KMS-11 (cell line): ENCODE measurements around the gene LRP6.

Source experiments
- H2AFZ ChIP-seq: fragments of 200-600 bp; sonication (generic); 2 replicates; pipeline ENCODE4 v1.6.1; 2016; ENCODE audit warnings: antibody characterized with exemption, mixed run types, low read depth
- H3K27ac ChIP-seq: fragments of 200-600 bp; sonication (generic); 2 replicates; pipeline ENCODE4 v1.6.1; 2016; ENCODE audit warnings: mild to moderate bottlenecking, mixed run types
- H3K27me3 ChIP-seq: fragments of 200-600 bp; sonication (generic); 2 replicates; pipeline ENCODE4 v1.6.1; 2017; ENCODE audit warnings: mild to moderate bottlenecking, low read depth, mixed run types, moderate library complexity; ENCODE audit not compliant: insufficient read depth
- H3K36me3 ChIP-seq: fragments of 200-600 bp; sonication (generic); 2 replicates; pipeline ENCODE4 v1.6.1; 2017; ENCODE audit warnings: mild to moderate bottlenecking, mixed run types; ENCODE audit not compliant: insufficient read depth
- H3K4me1 ChIP-seq: fragments of 200-600 bp; sonication (generic); 2 replicates; pipeline ENCODE4 v1.6.1; 2016; ENCODE audit warnings: mild to moderate bottlenecking, low read depth, mixed run types; ENCODE audit not compliant: poor library complexity, severe bottlenecking
- H3K4me2 ChIP-seq: fragments of 200-600 bp; sonication (generic); 2 replicates; pipeline ENCODE4 v1.7.0; 2016; ENCODE audit warnings: mild to moderate bottlenecking, mixed run types
- H3K4me3 ChIP-seq: fragments of 200-600 bp; sonication (generic); IDR thresholded peaks from 2 replicates; pipeline ENCODE4 v1.6.1; 2017; ENCODE audit warnings: low read depth, low read length, mixed read lengths; ENCODE audit not compliant: insufficient read depth
- H3K79me2 ChIP-seq: fragments of 200-600 bp; sonication (generic); 2 replicates; pipeline ENCODE4 v1.6.1; 2016; ENCODE audit warnings: low read depth, mixed run types; ENCODE audit not compliant: insufficient read depth
- H3K9ac ChIP-seq: fragments of 200-600 bp; sonication (generic); 2 replicates; pipeline ENCODE4 v1.6.1; 2016; ENCODE audit warnings: mild to moderate bottlenecking, mixed run types
- H4K20me1 ChIP-seq: fragments of 200-600 bp; sonication (generic); 2 replicates; pipeline ENCODE4 v1.6.1; 2016; ENCODE audit warnings: mild to moderate bottlenecking, mixed run types; ENCODE audit not compliant: insufficient read depth
- TF ChIP-seq, protein P1 (sequence below): fragments of 200-600 bp; sonication (generic); conservative IDR thresholded peaks from 2 replicates; pipeline ENCODE4 v1.6.1; 2017; ENCODE audit warnings: low read depth, mild to moderate bottlenecking, antibody characterized with exemption, low read length, moderate library complexity, mixed read lengths

Gene LRP6

DNA sequence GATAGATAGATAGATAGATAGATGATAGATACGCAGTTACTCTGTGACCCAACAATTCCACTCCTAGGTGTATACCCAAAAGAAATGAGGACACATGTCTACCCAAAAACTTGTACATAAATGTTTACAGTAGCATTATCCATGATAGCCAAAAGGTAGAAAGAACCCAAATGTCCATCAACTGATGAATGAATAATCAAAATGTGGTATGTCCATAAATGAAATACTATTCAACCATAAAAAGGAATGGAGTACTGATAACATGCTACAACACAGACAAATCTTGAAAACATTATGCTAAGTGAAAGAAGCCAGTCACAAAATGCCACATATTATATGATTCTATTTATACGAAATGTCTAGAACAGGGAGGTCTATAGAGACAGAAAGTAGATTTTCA lies 36.1 kb upstream of the LRP6 start:
- TF ChIP-seq, protein P1, sequence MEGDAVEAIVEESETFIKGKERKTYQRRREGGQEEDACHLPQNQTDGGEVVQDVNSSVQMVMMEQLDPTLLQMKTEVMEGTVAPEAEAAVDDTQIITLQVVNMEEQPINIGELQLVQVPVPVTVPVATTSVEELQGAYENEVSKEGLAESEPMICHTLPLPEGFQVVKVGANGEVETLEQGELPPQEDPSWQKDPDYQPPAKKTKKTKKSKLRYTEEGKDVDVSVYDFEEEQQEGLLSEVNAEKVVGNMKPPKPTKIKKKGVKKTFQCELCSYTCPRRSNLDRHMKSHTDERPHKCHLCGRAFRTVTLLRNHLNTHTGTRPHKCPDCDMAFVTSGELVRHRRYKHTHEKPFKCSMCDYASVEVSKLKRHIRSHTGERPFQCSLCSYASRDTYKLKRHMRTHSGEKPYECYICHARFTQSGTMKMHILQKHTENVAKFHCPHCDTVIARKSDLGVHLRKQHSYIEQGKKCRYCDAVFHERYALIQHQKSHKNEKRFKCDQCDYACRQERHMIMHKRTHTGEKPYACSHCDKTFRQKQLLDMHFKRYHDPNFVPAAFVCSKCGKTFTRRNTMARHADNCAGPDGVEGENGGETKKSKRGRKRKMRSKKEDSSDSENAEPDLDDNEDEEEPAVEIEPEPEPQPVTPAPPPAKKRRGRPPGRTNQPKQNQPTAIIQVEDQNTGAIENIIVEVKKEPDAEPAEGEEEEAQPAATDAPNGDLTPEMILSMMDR: no peak
- Histone ChIP-seq H3K4me1 (no peaks in the 10 kb centered on the region), H3K9ac (no peak overlapping the region), H3K79me2 (no peaks in the 10 kb centered on the region), H3K36me3 (no peaks in the 10 kb centered on the region), H3K27ac (no peak overlapping the region), H3K27me3 (no peaks in the 10 kb centered on the region), H3K4me2 (no peak overlapping the region), H3K4me3 (no peak overlapping the region), H2AFZ (no peak overlapping the region), H4K20me1 (no peaks in the 10 kb centered on the region)

DNA sequence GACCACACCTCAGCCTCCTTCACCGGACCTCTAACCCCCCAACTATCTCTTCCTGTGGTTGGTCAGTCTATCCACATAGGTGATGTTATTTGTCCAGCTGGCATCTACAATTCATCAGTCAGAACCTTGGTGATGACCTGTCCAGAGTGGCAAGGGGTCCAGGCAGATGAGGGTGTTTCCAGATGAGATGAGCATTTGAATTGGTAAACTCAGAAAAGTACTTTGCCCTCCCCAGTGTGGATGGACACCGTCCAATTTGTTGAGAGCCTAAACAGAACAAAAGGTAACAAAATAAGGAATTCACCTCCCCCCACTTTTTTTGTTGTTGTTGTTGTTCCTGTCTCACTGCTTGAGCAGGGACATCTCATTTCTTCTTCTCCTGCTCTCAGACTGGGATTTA lies 34.3 kb upstream of the LRP6 start:
- no peak overlapping the region for H2AFZ ChIP-seq
- TF ChIP-seq, protein P1: no peak
- no peaks in the 10 kb centered on the region for H3K36me3 ChIP-seq
- H3K27me3 ChIP-seq: no peaks in the 10 kb centered on the region
- no peak overlapping the region for H3K4me3 ChIP-seq
- no peak overlapping the region for H3K27ac ChIP-seq
- no peaks in the 10 kb centered on the region for H4K20me1 ChIP-seq
- no peak overlapping the region for H3K4me2 ChIP-seq
- no peaks in the 10 kb centered on the region for H3K4me1 ChIP-seq
- no peaks in the 10 kb centered on the region for H3K79me2 ChIP-seq
- no peak overlapping the region for H3K9ac ChIP-seq

GRCh38 chr12:12297201-12297830 lies 30.5 kb upstream of the LRP6 start:
- no peaks in the 10 kb centered on the region for H3K36me3 ChIP-seq
- H2AFZ ChIP-seq: no peak overlapping the region
- TF ChIP-seq, protein P1: no peak
- no peak overlapping the region for H3K27ac ChIP-seq
- H3K4me2 ChIP-seq: no peak overlapping the region
- H4K20me1 ChIP-seq: no peaks in the 10 kb centered on the region
- H3K9ac ChIP-seq: no peak overlapping the region
- no peak overlapping the region for H3K4me3 ChIP-seq
- H3K27me3 ChIP-seq: no peaks in the 10 kb centered on the region
- no peaks in the 10 kb centered on the region for H3K79me2 ChIP-seq
- H3K4me1 ChIP-seq: no peaks in the 10 kb centered on the region

DNA sequence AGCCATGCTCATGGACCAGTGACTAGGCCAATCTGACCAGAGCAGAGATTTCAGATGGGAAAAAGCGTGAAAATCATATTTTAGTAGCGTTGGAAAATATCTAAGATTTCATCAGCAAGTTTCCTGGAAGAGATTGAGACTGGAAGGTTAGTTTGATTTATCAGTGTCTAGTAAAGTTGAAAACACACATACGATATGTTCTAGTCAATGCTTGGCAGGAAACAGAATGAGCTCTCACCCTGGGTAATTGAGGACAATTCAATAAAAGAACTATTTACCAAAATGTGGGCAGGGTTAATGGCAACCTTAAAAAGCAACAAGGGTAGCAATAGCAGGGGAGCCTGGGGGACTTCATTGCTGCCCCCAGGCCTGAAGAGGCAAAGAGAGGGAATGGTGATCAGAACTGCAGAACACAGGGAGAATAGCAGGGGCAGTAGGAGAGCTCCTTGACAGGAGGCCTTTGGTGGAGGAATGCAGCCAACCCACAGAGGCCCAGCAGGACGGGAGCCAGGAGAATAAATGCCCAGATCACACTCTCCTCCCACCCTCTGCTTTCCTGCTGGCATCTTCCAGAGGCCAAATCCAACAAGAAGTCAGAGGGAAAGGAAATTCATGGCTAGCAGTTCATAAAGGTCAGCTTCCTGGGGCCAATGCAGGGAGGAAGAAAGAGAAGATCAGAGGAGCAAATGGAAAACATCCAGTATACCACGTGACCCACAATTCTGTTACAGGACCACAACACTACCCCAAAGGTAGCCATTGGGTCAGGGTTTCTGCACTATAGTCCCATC lies 27.6 kb upstream of the LRP6 start:
- Histone ChIP-seq H3K9ac (no peak overlapping the region), H2AFZ (no peak overlapping the region)

More for the DNA sequence above, 27.6 kb upstream of the LRP6 start:
- no peaks in the 10 kb centered on the region for H3K36me3 ChIP-seq
- no peak overlapping the region for H3K4me3 ChIP-seq
- TF ChIP-seq, protein P1: no peak
- H3K27ac ChIP-seq: no peak overlapping the region
- H4K20me1 ChIP-seq: no peaks in the 10 kb centered on the region
- no peaks in the 10 kb centered on the region for H3K27me3 ChIP-seq
- no peaks in the 10 kb centered on the region for H3K4me1 ChIP-seq
- H3K4me2 ChIP-seq: no peak overlapping the region
- no peaks in the 10 kb centered on the region for H3K79me2 ChIP-seq
